Right cardiac atrium (tissue), 5 donors: Measurements from ENCODE around the gene ADGRG3. TPM values are rescaled to one million over a fixed set of nuclear protein-coding genes. Genes with fewer than 3 reads are reported as not detected.

Source experiments
- ATAC-seq, 2 donors: fragments of 200-7000 bp; cut with Tn5 transposase; one replicate each; pipeline versions ENCODE4 v1.8.0 to v1.9.1; 2020; ENCODE audit warnings: moderate library complexity in 2 of 2, mild to moderate bottlenecking in 1 of 2
- DNase-seq, 3 donors: peaks; one replicate each; pipeline ENCODE4 v3.0.0-alpha.2; 2020
- H3K27ac ChIP-seq: one replicate; pipeline ENCODE4 v1.5.1; 2013; ENCODE audit warnings: mild to moderate bottlenecking, low read length, control low read depth, moderate library complexity
- H3K27me3 ChIP-seq: one replicate; pipeline ENCODE4 v1.6.1; 2013; ENCODE audit not compliant: control insufficient read depth, insufficient read depth
- H3K4me1 ChIP-seq: one replicate; pipeline ENCODE4 v1.6.1; 2013; ENCODE audit warnings: low read length; ENCODE audit not compliant: control insufficient read depth, insufficient read depth
- H3K4me3 ChIP-seq: one replicate; pipeline ENCODE4 v1.5.1; 2013; ENCODE audit warnings: low read length, control low read depth
- H3K9me3 ChIP-seq: one replicate; pipeline ENCODE4 v1.6.1; 2013; ENCODE audit warnings: low read length; ENCODE audit not compliant: control insufficient read depth
- WGBS: extraction: QIAGEN DNeasy Blood & Tissue Kit; methylation state at CpG from one replicate; pipeline ENCODE4 v1.1.7; 2013; 5-methylcytosine and 5-hydroxymethylcytosine counted together
- intact Hi-C, 4 donors: fragments of 100-400 bp; cut with DNase I; formaldehyde crosslinking; loops; one replicate each; pipeline versions ENCODE4 v1.11.0 to v1.14.0; 2022 to 2023
- polyA plus RNA-seq: library from polyadenylated mRNA; stranded (reverse); fragments of 200-250 nt; gene quantifications from one replicate; pipeline ENCODE4 v1.2.3, GENCODE V29; 2013
- total RNA-seq, 4 donors: library from RNA; stranded (reverse); fragmentation: NEBNext Ultra II Directional; extraction: Animal tissue kit (Norgen Biotek cat#: 25700); gene quantifications; one replicate each; pipeline ENCODE4 v1.2.1, GENCODE V29; 2021
- donor health status: healthy with polysubstance abuse.
- donor health status: DM: no; HTN: yes; CAD: no.
- donor health status: DM: no; HTN: no; CAD: no.
- donor health status: DM: no; HTN: yes; CAD: no; lungs with severe emphysema.
- donor health status: DM: yes; HTN: yes; CAD: no.

Gene ADGRG3
- total and polyA plus RNA-seq, 5 donors: 0.11 to 0.66 (median 0.14) TPM

GRCh38 chr16:57696240-57696639, 28.1 kb downstream of the ADGRG3 start:
- no peaks in the 10 kb centered on the region for H3K27me3 ChIP-seq
- H3K4me1 ChIP-seq: no peaks in the 10 kb centered on the region
- no peak overlapping the region for H3K4me3 ChIP-seq
- no peak for ATAC-seq
- H3K27ac ChIP-seq: no peak overlapping the region
- H3K9me3 ChIP-seq: no peaks in the 10 kb centered on the region
- 92% methylated on average over 7 of the region's 7 CpGs for WGBS
- intact Hi-C loops: no loop called here
- DNase-seq: no peak

- Histone ChIP-seq H3K27ac (no peak overlapping the region), H3K4me3 (no peak overlapping the region), H3K4me1 (no peaks in the 10 kb centered on the region), H3K27me3 (no peaks in the 10 kb centered on the region), H3K9me3 (no peaks in the 10 kb centered on the region)
- ATAC-seq (no peak), DNase-seq (no peak)
- WGBS: 93% methylated on average over 17 of the region's 17 CpGs
- intact Hi-C loops: no loop called here
Observed at GRCh38 chr16:57697896-57698537, 29.9 kb downstream of the ADGRG3 start.

DNA sequence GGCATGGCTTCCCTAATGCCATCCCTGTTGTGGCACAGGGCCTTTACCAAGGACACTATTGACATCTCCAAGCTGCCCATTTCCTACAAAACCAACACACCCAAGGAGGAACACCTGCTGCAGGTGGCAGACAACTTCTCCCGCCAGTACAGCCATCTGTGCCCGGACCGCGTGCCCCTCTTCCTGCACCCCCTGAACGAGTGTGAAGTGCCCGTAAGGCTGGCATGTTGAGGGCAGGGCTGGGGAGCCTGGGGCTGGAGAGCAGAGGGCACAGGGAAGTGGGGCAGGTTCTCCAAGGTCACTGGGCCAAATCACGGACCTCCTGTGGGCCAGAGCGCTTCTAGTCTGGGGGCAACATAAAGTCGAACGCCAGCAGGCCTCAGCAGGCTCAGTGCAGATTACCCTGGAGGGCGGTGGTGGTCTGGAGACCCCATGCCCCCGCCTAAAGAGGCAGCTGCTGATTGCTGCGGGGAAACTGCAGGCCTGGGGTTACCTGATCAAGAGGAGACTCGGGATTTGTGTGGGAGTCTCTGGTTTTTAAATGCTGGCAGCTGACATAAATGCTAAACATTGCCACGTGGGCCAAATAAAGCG, 30.8 kb downstream of the ADGRG3 start:
- Histone ChIP-seq H3K4me1 (no peaks in the 10 kb centered on the region), H3K4me3 (no peak overlapping the region), H3K27ac (no peak overlapping the region), H3K9me3 (no peaks in the 10 kb centered on the region), H3K27me3 (no peaks in the 10 kb centered on the region)
- intact Hi-C loops: no loop called here
- WGBS: 88% methylated on average over 16 of the region's 16 CpGs
- ATAC-seq: no peak
- DNase-seq: no peak

DNA sequence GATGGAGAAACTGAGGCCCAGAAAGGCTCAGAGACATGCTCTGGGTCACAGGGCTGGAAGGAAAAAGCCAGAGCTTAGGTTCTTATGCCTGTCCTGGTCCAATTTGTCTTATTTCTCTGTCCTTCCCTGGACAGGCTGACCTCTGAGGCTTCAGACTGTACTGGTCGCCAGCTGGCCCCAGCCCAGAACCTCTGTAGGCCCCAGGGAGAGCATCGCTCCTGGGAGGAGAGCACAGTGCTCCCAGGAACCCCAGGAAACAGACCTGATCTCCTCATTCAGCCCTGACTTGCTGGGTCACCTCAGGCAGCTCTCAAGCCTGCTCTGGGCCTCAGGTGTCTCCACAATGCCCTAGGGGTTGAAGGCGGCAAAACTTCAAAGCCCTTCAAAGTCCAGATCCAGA, 31.4 kb downstream of the ADGRG3 start:
- ATAC-seq: no peak
- intact Hi-C loops: no loop called here

GRCh38 chr16:57699899-57700298, 31.8 kb downstream of the ADGRG3 start:
- Histone ChIP-seq H3K4me3 (no peak overlapping the region), H3K27ac (no peak overlapping the region), H3K4me1 (no peaks in the 10 kb centered on the region), H3K9me3 (no peaks in the 10 kb centered on the region), H3K27me3 (no peaks in the 10 kb centered on the region)
- 93% methylated on average over 7 of the region's 7 CpGs for WGBS
- DNase-seq: no peak
- ATAC-seq: no peak
- intact Hi-C loops: no loop called here

More for the DNA sequence above, 31.4 kb downstream of the ADGRG3 start:
- no peaks in the 10 kb centered on the region for H3K9me3 ChIP-seq
- H3K4me3 ChIP-seq: no peak overlapping the region
- no peak overlapping the region for H3K27ac ChIP-seq
- 74% methylated on average over 3 of the region's 3 CpGs for WGBS
- no peaks in the 10 kb centered on the region for H3K27me3 ChIP-seq
- DNase-seq: no peak
- H3K4me1 ChIP-seq: no peaks in the 10 kb centered on the region

GRCh38 chr16:57700781-57701551, 32.9 kb downstream of the ADGRG3 start:
- H3K4me1 ChIP-seq: no peaks in the 10 kb centered on the region
- no peaks in the 10 kb centered on the region for H3K9me3 ChIP-seq
- ATAC-seq: peak in 1 of 2 donors; percentile 24
- no peak for DNase-seq
- no peak overlapping the region for H3K4me3 ChIP-seq
- WGBS: 66% methylated on average over 10 of the region's 10 CpGs
- H3K27me3 ChIP-seq: no peaks in the 10 kb centered on the region
- H3K27ac ChIP-seq: no peak overlapping the region
- intact Hi-C loops: no loop called here

GRCh38 chr16:57701759-57702371, 33.8 kb downstream of the ADGRG3 start:
- Histone ChIP-seq H3K27ac (no peak overlapping the region), H3K4me1 (no peaks in the 10 kb centered on the region), H3K9me3 (no peaks in the 10 kb centered on the region), H3K4me3 (no peak overlapping the region), H3K27me3 (no peaks in the 10 kb centered on the region)
- intact Hi-C loops: no loop called here
- no peak for DNase-seq
- ATAC-seq: peak in 1 of 2 donors; percentile 26
- 77% methylated on average over 23 of the region's 23 CpGs for WGBS

DNA sequence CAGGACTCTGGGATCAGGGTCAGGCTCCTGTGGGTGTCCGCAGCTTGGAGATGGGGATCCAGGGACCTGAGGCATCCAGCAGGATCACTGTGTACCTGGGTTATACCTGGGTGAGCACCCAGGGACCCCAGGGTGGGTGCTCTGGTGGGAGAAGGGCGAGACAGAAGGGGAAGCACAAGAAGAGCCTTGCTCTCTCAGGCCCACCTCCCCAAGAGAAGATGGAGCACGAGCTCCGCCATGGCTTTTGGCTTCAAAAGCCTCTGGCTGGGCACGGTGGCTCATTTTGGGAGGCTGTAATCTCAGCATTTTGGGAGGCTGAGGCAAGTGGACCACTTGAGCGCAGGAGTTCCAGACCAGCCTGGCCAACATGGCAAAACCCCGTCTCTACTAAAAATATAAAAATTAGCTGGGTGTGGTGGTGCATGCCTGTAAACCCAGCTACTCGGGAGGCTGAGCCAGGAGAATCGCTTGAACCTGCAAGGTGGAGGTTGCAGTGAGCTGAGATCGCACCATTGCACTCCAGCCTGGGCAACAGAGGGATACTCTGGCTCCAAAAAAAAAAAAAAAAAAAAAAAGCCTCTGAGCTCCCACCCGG, 35.4 kb downstream of the ADGRG3 start:
- 91% methylated on average over 11 of the region's 11 CpGs for WGBS
- intact Hi-C loops: no loop called here
- no peak for ATAC-seq

GRCh38 chr16:57704011-57704904, 36.2 kb downstream of the ADGRG3 start:
- no peak for DNase-seq
- Histone ChIP-seq H3K27ac (no peak overlapping the region), H3K9me3 (no peaks in the 10 kb centered on the region), H3K27me3 (no peaks in the 10 kb centered on the region), H3K4me1 (no peaks in the 10 kb centered on the region), H3K4me3 (no peak overlapping the region)
- 68% methylated on average over 11 of the region's 11 CpGs for WGBS
- intact Hi-C loops: no loop called here
- no peak for ATAC-seq

More for the DNA sequence above, 35.4 kb downstream of the ADGRG3 start:
- Histone ChIP-seq H3K9me3 (no peaks in the 10 kb centered on the region), H3K4me1 (no peaks in the 10 kb centered on the region), H3K27me3 (no peaks in the 10 kb centered on the region), H3K4me3 (no peak overlapping the region), H3K27ac (no peak overlapping the region)
- no peak for DNase-seq
